Activated CD4-positive, alpha-beta memory T cell treated with anti-CD3 and anti-CD28 coated beads for 36 hours (primary cell): ENCODE data around the gene RBM42. TPM values are rescaled to one million over a fixed set of nuclear protein-coding genes. Genes with fewer than 3 reads are reported as not detected.

Experiments used
- CTCF ChIA-PET: fragments of 350-600 bp; sonication (Branson Sonifier 250); formaldehyde crosslinking; loops from one replicate; lab custom pipeline; 2021; ENCODE audit warnings: antibody characterized with exemption, inconsistent platforms; lab: Charles Lee
- POLR2A ChIA-PET: fragments of 350-600 bp; sonication (Branson Sonifier 250); formaldehyde crosslinking; loops from one replicate; lab custom pipeline; 2021; ENCODE audit warnings: antibody characterized with exemption; lab: Charles Lee
- DNase-seq: peaks from one replicate; pipeline ENCODE4 v3.0.0-alpha.2; 2020
- H3K27ac Mint-ChIP-seq: one replicate; pipeline ENCODE4 v1.8.0; 2021; ENCODE audit warnings: mixed read lengths
- H3K27me3 Mint-ChIP-seq: one replicate; pipeline ENCODE4 v1.8.0; 2021; ENCODE audit warnings: mixed read lengths
- H3K36me3 Mint-ChIP-seq: one replicate; pipeline ENCODE4 v1.8.0; 2021; ENCODE audit warnings: mixed read lengths
- H3K4me1 Mint-ChIP-seq: one replicate; pipeline ENCODE4 v1.8.0; 2021; ENCODE audit warnings: low read depth, mixed read lengths
- H3K4me3 Mint-ChIP-seq: one replicate; pipeline ENCODE4 v1.8.0; 2021; ENCODE audit warnings: mild to moderate bottlenecking, mixed read lengths
- H3K9me3 Mint-ChIP-seq: one replicate; pipeline ENCODE4 v1.8.0; 2021; ENCODE audit warnings: mixed read lengths
- intact Hi-C: fragments of 100-400 bp; cut with micrococcal nuclease; formaldehyde crosslinking; loops from one replicate; pipeline ENCODE4 v1.15.1; 2023
- total RNA-seq, 2 experiments: library from RNA; stranded (reverse); gene quantifications; one replicate each; pipeline ENCODE4 v1.2.3, GENCODE V29; 2021

The RBM42 gene
- total RNA-seq, 2 experiments from 2014 or later, result 86.4 to 88.0 TPM

DNA sequence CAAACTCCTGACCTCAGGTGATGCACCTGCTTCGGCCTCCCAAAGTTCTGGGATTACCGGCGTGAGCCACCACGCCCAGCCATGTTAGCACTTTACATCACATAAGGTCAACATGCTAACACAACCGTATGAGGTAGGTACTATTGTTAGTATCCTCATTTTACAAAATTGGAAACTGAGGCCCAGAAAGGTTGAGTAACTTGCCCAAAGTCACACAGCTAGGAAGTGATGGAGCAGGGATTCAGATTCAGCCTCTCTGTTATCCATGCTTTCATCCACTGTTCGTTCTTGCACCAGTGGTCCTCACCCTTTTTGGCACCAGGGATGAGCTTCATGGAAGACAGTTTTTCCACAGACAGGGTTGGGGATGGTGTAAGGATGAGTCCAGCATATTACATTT is 27.9 kb downstream of the RBM42 start:
- intact Hi-C loops, result no loop called here
- Mint-ChIP-seq H3K4me3 (no peak overlapping the region), H3K27me3 (no peaks in the 10 kb centered on the region), H3K36me3 (peaks cover 37% of the 10 kb centered on the region), H3K9me3 (no peaks in the 10 kb centered on the region), H3K4me1 (peaks cover under 1% of the 10 kb centered on the region), H3K27ac (no peak overlapping the region)
- ChIA-PET POLR2A (interaction anchor here (0.6 to 2.1 kb wide), 2 partner anchors 13 to 229 kb away, joined by 3 to 5 read pairs; no protein-coding TSS in a partner anchor), CTCF (interaction anchor here (1.2 kb wide), 1 partner anchor 9 kb away, joined by 5 read pairs; the partner anchor contains the start of gene COX6B1)
- no peak for DNase-seq

DNA sequence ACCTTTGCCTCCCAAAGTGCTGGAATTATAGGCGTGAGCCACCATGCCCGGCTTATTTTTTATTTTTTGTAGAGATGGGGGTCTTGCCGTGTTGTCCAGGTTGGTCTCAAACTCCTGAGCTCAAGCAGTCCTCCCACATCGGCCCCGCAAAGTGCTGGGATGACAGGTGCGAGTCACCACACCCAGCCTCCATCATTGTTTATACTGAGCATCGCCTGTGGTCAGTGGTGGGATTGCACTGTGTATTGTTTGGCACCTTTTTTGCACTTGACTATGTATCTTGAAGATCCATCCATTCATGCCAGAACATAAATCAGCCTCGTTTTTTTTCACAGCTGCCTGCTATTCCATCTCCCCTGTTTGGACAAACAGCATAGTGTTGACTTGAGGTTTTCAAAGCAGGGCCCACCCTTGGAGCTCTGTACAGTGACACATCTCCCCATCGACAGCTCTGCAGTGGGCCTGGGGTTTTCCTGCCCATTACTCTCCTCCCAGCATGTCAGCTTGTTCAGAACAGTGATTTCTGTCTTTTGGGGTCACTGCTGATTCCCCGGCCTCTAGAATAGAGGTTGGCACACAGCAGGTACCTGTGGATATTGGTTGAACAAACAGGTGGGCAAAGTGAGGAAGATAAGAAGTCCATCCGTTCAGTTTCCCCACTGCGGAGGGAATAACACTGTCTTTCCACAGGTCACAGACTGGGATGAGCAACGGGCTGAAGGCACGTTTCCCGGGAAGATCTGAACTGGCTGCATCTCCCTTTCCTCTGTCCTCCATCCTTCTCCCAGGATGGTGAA is 29.3 kb downstream of the RBM42 start:
- no peaks in the 10 kb centered on the region for H3K9me3 Mint-ChIP-seq
- POLR2A ChIA-PET, result interaction anchor here (1.0 to 2.1 kb wide), 2 partner anchors 10 to 14 kb away, joined by 3 to 5 read pairs; partner anchors contain the start of gene COX6B1
- peaks cover 33% of the 10 kb centered on the region for H3K36me3 Mint-ChIP-seq
- H3K4me3 Mint-ChIP-seq, result no peak overlapping the region
- intact Hi-C loops, result no loop called here
- H3K4me1 Mint-ChIP-seq, result no peaks in the 10 kb centered on the region
- CTCF ChIA-PET, result interaction anchor here (0.9 to 1.1 kb wide), 2 partner anchors 15 to 259 kb away, joined by 3 to 4 read pairs; no protein-coding TSS in a partner anchor
- no peak for DNase-seq
- H3K27me3 Mint-ChIP-seq, result no peaks in the 10 kb centered on the region
- H3K27ac Mint-ChIP-seq, result no peak overlapping the region

GRCh38 chr19:35661995-35662340 is 33.1 kb downstream of the RBM42 start:
- H3K36me3 Mint-ChIP-seq, result peaks cover 17% of the 10 kb centered on the region

DNA sequence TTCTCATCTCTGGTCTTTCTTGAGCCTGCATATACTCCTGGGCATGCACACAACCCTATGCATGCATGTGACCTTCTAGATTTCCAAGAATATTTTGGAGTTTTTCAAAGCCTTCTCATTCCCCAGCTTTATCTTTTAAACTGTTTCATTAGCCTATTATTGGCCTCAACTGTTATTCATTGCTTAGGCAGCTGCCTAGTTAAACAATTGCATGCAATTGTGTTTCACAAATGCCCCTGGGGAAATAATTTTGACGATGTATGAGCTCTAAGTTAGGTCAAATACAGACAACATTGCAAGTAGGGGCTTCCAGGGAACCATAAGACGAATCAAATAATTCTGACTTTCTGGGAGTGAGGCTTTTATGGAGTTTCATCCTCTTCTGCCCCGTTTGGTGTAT is 35.1 kb downstream of the RBM42 start:
- Mint-ChIP-seq H3K4me1 (no peaks in the 10 kb centered on the region), H3K27ac (no peak overlapping the region), H3K36me3 (peaks cover 9% of the 10 kb centered on the region), H3K9me3 (no peaks in the 10 kb centered on the region), H3K27me3 (no peaks in the 10 kb centered on the region), H3K4me3 (no peak overlapping the region)
- intact Hi-C loops, result no loop called here
- ChIA-PET POLR2A (no interaction called here), CTCF (no interaction called here)
- DNase-seq, result no peak

More at GRCh38 chr19:35661995-35662340, 33.1 kb downstream of the RBM42 start:
- intact Hi-C loops, result no loop called here
- Mint-ChIP-seq H3K4me1 (no peaks in the 10 kb centered on the region), H3K27ac (no peak overlapping the region), H3K9me3 (no peaks in the 10 kb centered on the region), H3K27me3 (no peaks in the 10 kb centered on the region), H3K4me3 (no peak overlapping the region)
- ChIA-PET POLR2A (no interaction called here), CTCF (interaction anchor here (1.0 kb wide), 1 partner anchor 22 kb away, joined by 3 read pairs; no protein-coding TSS in a partner anchor)
- DNase-seq, result no peak

GRCh38 chr19:35665157-35665556 is 36.3 kb downstream of the RBM42 start:
- no peak for DNase-seq
- ChIA-PET POLR2A (interaction anchor here (0.6 kb wide), 1 partner anchor 16 kb away, joined by 3 read pairs; no protein-coding TSS in a partner anchor), CTCF (no interaction called here)
- Mint-ChIP-seq H3K9me3 (no peaks in the 10 kb centered on the region), H3K36me3 (peaks cover 6% of the 10 kb centered on the region), H3K27ac (no peak overlapping the region), H3K4me1 (no peaks in the 10 kb centered on the region), H3K27me3 (peaks cover 8% of the 10 kb centered on the region), H3K4me3 (no peak overlapping the region)
- intact Hi-C loops, result no loop called here

DNA sequence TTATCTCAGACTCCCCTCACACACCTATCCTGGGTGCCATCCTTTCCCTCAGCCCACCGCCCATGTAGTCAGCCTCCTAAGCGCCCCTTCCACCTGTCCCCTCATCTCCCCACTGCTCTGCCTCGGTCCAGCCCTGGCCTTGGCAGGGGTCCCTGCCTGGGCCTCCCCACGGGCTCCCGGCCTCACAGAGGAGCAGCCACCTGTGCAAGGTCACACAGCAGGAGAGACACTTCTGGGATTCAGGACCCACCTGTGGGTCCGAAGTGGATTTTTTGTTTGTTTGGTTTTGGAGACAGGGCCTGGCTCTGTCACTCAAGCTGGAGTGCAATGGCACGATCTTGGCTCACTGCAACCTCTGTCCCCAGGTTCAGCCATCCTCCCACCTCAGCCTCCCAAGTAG is 36.8 kb downstream of the RBM42 start:
- H3K27me3 Mint-ChIP-seq, result peaks cover 9% of the 10 kb centered on the region
- intact Hi-C loops, result no loop called here
- H3K4me3 Mint-ChIP-seq, result no peak overlapping the region
- POLR2A ChIA-PET, result interaction anchor here (0.6 kb wide), 1 partner anchor 17 kb away, joined by 3 read pairs; no protein-coding TSS in a partner anchor
- no peaks in the 10 kb centered on the region for H3K4me1 Mint-ChIP-seq
- no peak overlapping the region for H3K27ac Mint-ChIP-seq
- CTCF ChIA-PET, result no interaction called here
- no peak for DNase-seq
- peaks cover 6% of the 10 kb centered on the region for H3K36me3 Mint-ChIP-seq
- no peaks in the 10 kb centered on the region for H3K9me3 Mint-ChIP-seq

- intact Hi-C loops, result no loop called here
- Mint-ChIP-seq H3K4me3 (no peak within 1 kb of the TSS), H3K36me3 (peaks cover 4% of the 10 kb centered on the region), H3K9me3 (no peaks in the 10 kb centered on the region), H3K4me1 (no peaks in the 10 kb centered on the region), H3K27ac (no peak within 1 kb of the TSS), H3K27me3 (peaks cover 12% of the 10 kb centered on the region)
- DNase-seq, result no peak
- ChIA-PET CTCF (interaction anchor here (0.7 kb wide), 1 partner anchor 18 kb away, joined by 6 read pairs; no protein-coding TSS in a partner anchor), POLR2A (no interaction called here)
Measured at GRCh38 chr19:35666251-35666913, 37.5 kb downstream of the RBM42 start, which contains the start of gene UPK1A. Gene UPK1A, plus strand, starts transcription at chr19:35666517. Its CDS starts 296 bp downstream, at chr19:35666813.

GRCh38 chr19:35669566-35669965 is 40.7 kb downstream of the RBM42 start:
- Mint-ChIP-seq H3K36me3 (no peaks in the 10 kb centered on the region), H3K27ac (no peak overlapping the region), H3K27me3 (peaks cover 21% of the 10 kb centered on the region), H3K9me3 (no peaks in the 10 kb centered on the region), H3K4me3 (no peak overlapping the region), H3K4me1 (peaks cover 8% of the 10 kb centered on the region)
- intact Hi-C loops, result no loop called here
- DNase-seq, result no peak
- ChIA-PET POLR2A (no interaction called here), CTCF (no interaction called here)

GRCh38 chr19:35669974-35670373 is 41.1 kb downstream of the RBM42 start:
- DNase-seq, result no peak
- H3K4me1 Mint-ChIP-seq, result peaks cover 8% of the 10 kb centered on the region
- no peak overlapping the region for H3K27ac Mint-ChIP-seq
- H3K9me3 Mint-ChIP-seq, result no peaks in the 10 kb centered on the region
- ChIA-PET POLR2A (no interaction called here), CTCF (no interaction called here)
- peaks cover 21% of the 10 kb centered on the region for H3K27me3 Mint-ChIP-seq
- H3K4me3 Mint-ChIP-seq, result no peak overlapping the region
- intact Hi-C loops, result no loop called here
- H3K36me3 Mint-ChIP-seq, result no peaks in the 10 kb centered on the region

GRCh38 chr19:35670686-35671085 is 41.9 kb downstream of the RBM42 start:
- ChIA-PET CTCF (no interaction called here), POLR2A (interaction anchor here (0.7 kb wide), 1 partner anchor 204 kb away, joined by 3 read pairs; no protein-coding TSS in a partner anchor)
- H3K9me3 Mint-ChIP-seq, result no peaks in the 10 kb centered on the region
- no peak overlapping the region for H3K4me3 Mint-ChIP-seq
- intact Hi-C loops, result no loop called here
- H3K36me3 Mint-ChIP-seq, result no peaks in the 10 kb centered on the region
- H3K27ac Mint-ChIP-seq, result no peak overlapping the region
- H3K4me1 Mint-ChIP-seq, result peaks cover 8% of the 10 kb centered on the region
- DNase-seq, result no peak
- H3K27me3 Mint-ChIP-seq, result peaks cover 21% of the 10 kb centered on the region

GRCh38 chr19:35671818-35672217 is 43.0 kb downstream of the RBM42 start:
- H3K4me3 Mint-ChIP-seq, result no peak overlapping the region
- peaks cover 23% of the 10 kb centered on the region for H3K27me3 Mint-ChIP-seq
- no peaks in the 10 kb centered on the region for H3K9me3 Mint-ChIP-seq
- no peak overlapping the region for H3K27ac Mint-ChIP-seq
- H3K36me3 Mint-ChIP-seq, result no peaks in the 10 kb centered on the region
- DNase-seq, result no peak
- ChIA-PET CTCF (interaction anchor here (1.6 kb wide), 1 partner anchor 14 kb away, joined by 4 read pairs; no protein-coding TSS in a partner anchor), POLR2A (interaction anchor here (0.9 kb wide), 1 partner anchor 24 kb away, joined by 3 read pairs; the partner anchor contains the start of gene COX6B1)
- H3K4me1 Mint-ChIP-seq, result peaks cover 8% of the 10 kb centered on the region
- intact Hi-C loops, result no loop called here
